ENCODE data around the gene SEMA6C.
A peak's percentile ranks its signal among the peaks of the same experiment; 100 is the strongest.
"Not testable (repeated sequence)": the region's sequence is repeated elsewhere in the genome, so short reads cannot be mapped to it uniquely, and the experiment has no call there.

Gene SEMA6C

GRCh38 chr1:151130987-151131586, 15.3 kb downstream of the SEMA6C start:
- Mint-ChIP-seq H3K27ac (peak overlapping the region; percentile 71), H3K36me3 (ENCODE audit: low read depth) (no peaks in the 10 kb centered on the region)
- intact Hi-C loops (cut with micrococcal nuclease), result no loop called here

GRCh38 chr1:151128800-151129199, 17.6 kb downstream of the SEMA6C start:
- no peaks in the 10 kb centered on the region for H3K9me3 Mint-ChIP-seq
- peaks cover 7% of the 10 kb centered on the region for H3K36me3 Mint-ChIP-seq (ENCODE audit: low read depth)
- peaks cover 18% of the 10 kb centered on the region for H3K27me3 Mint-ChIP-seq
- no peak overlapping the region for H3K27ac Mint-ChIP-seq
- intact Hi-C loops (cut with micrococcal nuclease), result no loop called here
- no peak overlapping the region for H3K4me3 Mint-ChIP-seq
- peaks cover 14% of the 10 kb centered on the region for H3K4me1 Mint-ChIP-seq (ENCODE audit: low read depth)

More at GRCh38 chr1:151130987-151131586, 15.3 kb downstream of the SEMA6C start:
- peak overlapping the region; percentile 74 for H3K4me3 Mint-ChIP-seq
- no peaks in the 10 kb centered on the region for H3K9me3 Mint-ChIP-seq
- peaks cover 18% of the 10 kb centered on the region for H3K27me3 Mint-ChIP-seq
- H3K4me1 Mint-ChIP-seq (ENCODE audit: low read depth), result peaks cover 14% of the 10 kb centered on the region

GRCh38 chr1:151124763-151125403, 21.5 kb downstream of the SEMA6C start:
- intact Hi-C loops (cut with micrococcal nuclease), result no loop called here
- Mint-ChIP-seq H3K27me3 (no peaks in the 10 kb centered on the region), H3K4me1 (ENCODE audit: low read depth) (no peaks in the 10 kb centered on the region), H3K27ac (no peak overlapping the region), H3K36me3 (ENCODE audit: low read depth) (peaks cover 29% of the 10 kb centered on the region), H3K9me3 (no peaks in the 10 kb centered on the region), H3K4me3 (no peak overlapping the region)

- peaks cover 27% of the 10 kb centered on the region for H3K36me3 Mint-ChIP-seq (ENCODE audit: low read depth)
- H3K4me1 Mint-ChIP-seq (ENCODE audit: low read depth), result no peaks in the 10 kb centered on the region
- no peak overlapping the region for H3K4me3 Mint-ChIP-seq
- H3K27me3 Mint-ChIP-seq, result no peaks in the 10 kb centered on the region
- intact Hi-C loops (cut with micrococcal nuclease), result no loop called here
- H3K9me3 Mint-ChIP-seq, result no peaks in the 10 kb centered on the region
- no peak overlapping the region for H3K27ac Mint-ChIP-seq
These were observed 32.6 kb downstream of the SEMA6C start for GRCh38 chr1:151113877-151114276.

GRCh38 chr1:151108331-151108730, 38.1 kb downstream of the SEMA6C start:
- Mint-ChIP-seq H3K36me3 (ENCODE audit: low read depth) (peaks cover 33% of the 10 kb centered on the region), H3K4me1 (ENCODE audit: low read depth) (no peaks in the 10 kb centered on the region), H3K27ac (no peak overlapping the region), H3K9me3 (no peaks in the 10 kb centered on the region), H3K4me3 (no peak overlapping the region), H3K27me3 (no peaks in the 10 kb centered on the region)
- intact Hi-C loops (cut with micrococcal nuclease), result no loop called here

- H3K27ac Mint-ChIP-seq, result no peak overlapping the region
- H3K36me3 Mint-ChIP-seq (ENCODE audit: low read depth), result peaks cover 39% of the 10 kb centered on the region
These were observed 39.5 kb downstream of the SEMA6C start for GRCh38 chr1:151106894-151107293.

GRCh38 chr1:151104630-151105029, 41.8 kb downstream of the SEMA6C start:
- Mint-ChIP-seq H3K4me3 (no peak overlapping the region), H3K9me3 (no peaks in the 10 kb centered on the region), H3K36me3 (ENCODE audit: low read depth) (peaks cover 38% of the 10 kb centered on the region), H3K4me1 (ENCODE audit: low read depth) (no peaks in the 10 kb centered on the region), H3K27me3 (no peaks in the 10 kb centered on the region), H3K27ac (no peak overlapping the region)
- intact Hi-C loops (cut with micrococcal nuclease), result no loop called here

More at GRCh38 chr1:151106894-151107293, 39.5 kb downstream of the SEMA6C start:
- no peaks in the 10 kb centered on the region for H3K4me1 Mint-ChIP-seq (ENCODE audit: low read depth)
- intact Hi-C loops (cut with micrococcal nuclease), result no loop called here
- no peak overlapping the region for H3K4me3 Mint-ChIP-seq
- H3K9me3 Mint-ChIP-seq, result no peaks in the 10 kb centered on the region
- H3K27me3 Mint-ChIP-seq, result no peaks in the 10 kb centered on the region

GRCh38 chr1:151098126-151098525, 48.3 kb downstream of the SEMA6C start:
- H3K4me1 Mint-ChIP-seq (ENCODE audit: low read depth), result no peaks in the 10 kb centered on the region
- no peak overlapping the region for H3K4me3 Mint-ChIP-seq
- intact Hi-C loops (cut with micrococcal nuclease), result no loop called here
- H3K27ac Mint-ChIP-seq, result no peak overlapping the region
- no peaks in the 10 kb centered on the region for H3K27me3 Mint-ChIP-seq
- H3K9me3 Mint-ChIP-seq, result no peaks in the 10 kb centered on the region
- H3K36me3 Mint-ChIP-seq (ENCODE audit: low read depth), result peaks cover 24% of the 10 kb centered on the region

GRCh38 chr1:151097426-151097825, 49.0 kb downstream of the SEMA6C start:
- H3K27ac Mint-ChIP-seq; H3K4me1 Mint-ChIP-seq (ENCODE audit: low read depth); intact Hi-C loops (cut with micrococcal nuclease); H3K27me3 Mint-ChIP-seq; H3K4me3 Mint-ChIP-seq; H3K9me3 Mint-ChIP-seq: not testable (repeated sequence)
- peaks cover 25% of the 10 kb centered on the region for H3K36me3 Mint-ChIP-seq (ENCODE audit: low read depth)

- Mint-ChIP-seq H3K27ac (no peak overlapping the region), H3K36me3 (ENCODE audit: low read depth) (peaks cover 18% of the 10 kb centered on the region)
These were observed 60.4 kb downstream of the SEMA6C start for GRCh38 chr1:151085953-151086559.

More at GRCh38 chr1:151085953-151086559, 60.4 kb downstream of the SEMA6C start:
- H3K27me3 Mint-ChIP-seq, result no peaks in the 10 kb centered on the region
- H3K4me3 Mint-ChIP-seq, result no peak overlapping the region
- H3K9me3 Mint-ChIP-seq, result no peaks in the 10 kb centered on the region
- peaks cover 9% of the 10 kb centered on the region for H3K4me1 Mint-ChIP-seq (ENCODE audit: low read depth)
- intact Hi-C loops (cut with micrococcal nuclease), result no loop called here
